Right lobe of liver (tissue), 4 donors: ENCODE results near the gene C1QTNF8.

Experiments
- CTCF ChIP-seq, 4 donors: fragments of 200-600 bp in 3 of 4; fragments of 450-650 bp in 1 of 4; IDR thresholded peaks; one replicate each; pipeline versions ENCODE4 v1.5.1 to v1.8.0; 2016 to 2022; ENCODE audit warnings: antibody characterized with exemption in 4 of 4, mild to moderate bottlenecking in 2 of 4
- POLR2A ChIP-seq: fragments of 450-650 bp; IDR thresholded peaks from one replicate; pipeline ENCODE4 v1.6.1; 2017; ENCODE audit warnings: antibody characterized with exemption, mild to moderate bottlenecking
- donor health status: DM: no; HTN: no; CAD: no.
- donor health status: DM: no; HTN: no; CAD: no.
- donor health status: DM: no; HTN: yes; CAD: no.

GRCh38 chr16:1076801-1077576 is 19.1 kb downstream of the C1QTNF8 start:
- TF ChIP-seq CTCF (IDR thresholded peaks at IDR 0.05): no peak
- TF ChIP-seq POLR2A: no peak
